GM23338 (cell line): ENCODE results near the gene PARD3. TPM values are rescaled to one million over a fixed set of nuclear protein-coding genes. Genes with fewer than 3 reads are reported as not detected.
A peak's percentile ranks its signal among the peaks of the same experiment; 100 is the strongest.

ENCODE experiments used
- ATAC-seq: fragments of 200-7000 bp; cut with Tn5 transposase; 3 replicates; pipeline ENCODE4 v1.9.1; 2020
- DNase-seq: peaks from one replicate; pipeline ENCODE4 v3.0.0-alpha.2; 2015; ENCODE audit warnings: low spot score
- H2AFZ ChIP-seq: fragments of 200-600 bp; sonication (generic); 2 replicates; pipeline ENCODE4 v1.8.0; 2016; ENCODE audit warnings: antibody characterized with exemption, mild to moderate bottlenecking, moderate library complexity
- H3F3A ChIP-seq: fragments of 200-600 bp; sonication (generic); replicated peaks from 2 replicates; pipeline ENCODE4 v1.8.0; 2017; ENCODE audit warnings: antibody characterized with exemption, mixed run types, low read depth
- H3K27ac ChIP-seq: fragments of 200-600 bp; sonication (generic); 2 replicates; pipeline ENCODE4 v1.6.1; 2016; ENCODE audit warnings: low read depth
- H3K27me3 ChIP-seq: fragments of 200-600 bp; sonication (generic); 2 replicates; pipeline ENCODE4 v1.8.0; 2016; ENCODE audit warnings: mild to moderate bottlenecking, mixed run types, moderate library complexity; ENCODE audit not compliant: insufficient read depth
- H3K36me3 ChIP-seq: fragments of 200-600 bp; sonication (generic); 2 replicates; pipeline ENCODE4 v1.8.0; 2016; ENCODE audit warnings: mild to moderate bottlenecking; ENCODE audit not compliant: insufficient read depth
- H3K4me1 ChIP-seq: fragments of 200-600 bp; sonication (generic); 2 replicates; pipeline ENCODE4 v1.8.0; 2016; ENCODE audit warnings: mild to moderate bottlenecking, moderate library complexity; ENCODE audit not compliant: insufficient read depth
- H3K4me2 ChIP-seq: fragments of 200-600 bp; sonication (generic); 2 replicates; pipeline ENCODE4 v1.7.1; 2017; ENCODE audit warnings: mixed run types
- H3K4me3 ChIP-seq: fragments of 200-600 bp; sonication (generic); 2 replicates; pipeline ENCODE4 v1.6.1; 2016; ENCODE audit warnings: mixed run types
- H3K79me2 ChIP-seq: fragments of 200-600 bp; sonication (generic); replicated peaks from 2 replicates; pipeline ENCODE4 v1.8.0; 2017; ENCODE audit warnings: mild to moderate bottlenecking; ENCODE audit not compliant: insufficient read depth
- H3K9me2 ChIP-seq: fragments of 200-600 bp; sonication (generic); 2 replicates; pipeline ENCODE4 v1.8.0; 2017; ENCODE audit not compliant: insufficient read depth
- H4K20me1 ChIP-seq: fragments of 200-600 bp; sonication (generic); replicated peaks from 2 replicates; pipeline ENCODE4 v1.8.0; 2017; ENCODE audit warnings: mild to moderate bottlenecking; ENCODE audit not compliant: insufficient read depth
- H3K27ac Mint-ChIP-seq: 2 replicates; pipeline ENCODE4 v1.8.0; 2020; ENCODE audit warnings: inconsistent platforms, mild to moderate bottlenecking, moderate library complexity, mixed read lengths
- H3K27me3 Mint-ChIP-seq: 3 replicates; pipeline ENCODE4 v1.8.0; 2022; ENCODE audit warnings: low read depth, mild to moderate bottlenecking, moderate library complexity, mixed read lengths, inconsistent platforms; ENCODE audit not compliant: insufficient read depth, poor library complexity
- H3K36me3 Mint-ChIP-seq: 3 replicates; pipeline ENCODE4 v1.8.0; 2021; ENCODE audit warnings: low read depth, mild to moderate bottlenecking, inconsistent platforms, moderate library complexity, mixed read lengths
- H3K4me1 Mint-ChIP-seq: 3 replicates; pipeline ENCODE4 v1.8.0; 2020; ENCODE audit warnings: mild to moderate bottlenecking, inconsistent platforms, mixed read lengths
- H3K4me3 Mint-ChIP-seq: 3 replicates; pipeline ENCODE4 v1.8.0; 2021; ENCODE audit warnings: moderate library complexity, mild to moderate bottlenecking, inconsistent platforms, mixed read lengths
- H3K9me3 Mint-ChIP-seq: 3 replicates; pipeline ENCODE4 v1.8.0; 2020; ENCODE audit warnings: moderate library complexity, mild to moderate bottlenecking, inconsistent platforms, mixed read lengths
- CREB1 ChIP-seq: fragments of 250-450 bp; sonication (Bioruptor Pico); IDR thresholded peaks from 2 replicates; pipeline ENCODE4 v1.5.0; 2020; ENCODE audit warnings: low read depth, mild to moderate bottlenecking, moderate library complexity
- EZH2 ChIP-seq: fragments of 200-600 bp; sonication (generic); IDR thresholded peaks from one replicate; pipeline ENCODE4 v1.8.0; 2017; ENCODE audit warnings: antibody characterized with exemption, mild to moderate bottlenecking, low read depth; ENCODE audit not compliant: unreplicated experiment
- EZH2phosphoT487 ChIP-seq: fragments of 200-600 bp; sonication (generic); IDR thresholded peaks from one replicate; pipeline ENCODE4 v1.8.1; 2018; ENCODE audit warnings: antibody characterized with exemption; ENCODE audit not compliant: unreplicated experiment
- JUNB ChIP-seq: IDR thresholded peaks from one replicate; pipeline ENCODE4 v1.6.1; 2016; ENCODE audit warnings: antibody characterized with exemption; ENCODE audit not compliant: unreplicated experiment
- NANOG ChIP-seq: IDR thresholded peaks from 2 replicates; pipeline ENCODE4 v1.6.1; 2016; ENCODE audit warnings: antibody characterized with exemption, borderline replicate concordance
- POLR2AphosphoS5 ChIP-seq: IDR thresholded peaks from 2 replicates; pipeline ENCODE4 v1.6.1; 2016; ENCODE audit warnings: antibody characterized with exemption, low read depth
- REST ChIP-seq: IDR thresholded peaks from one replicate; pipeline ENCODE4 v1.6.1; 2018; ENCODE audit warnings: antibody characterized with exemption; ENCODE audit not compliant: unreplicated experiment
- STAT1 ChIP-seq: IDR thresholded peaks from one replicate; pipeline ENCODE4 v1.6.1; 2016; ENCODE audit warnings: antibody characterized with exemption; ENCODE audit not compliant: unreplicated experiment
- ZNF114 ChIP-seq: fragments of 250-450 bp; sonication (Bioruptor Pico); IDR thresholded peaks from 2 replicates; pipeline ENCODE4 v1.5.0; 2020; ENCODE audit warnings: mild to moderate bottlenecking, moderate library complexity
- ZNF331 ChIP-seq: fragments of 250-450 bp; sonication (Bioruptor Pico); IDR thresholded peaks from 2 replicates; pipeline ENCODE4 v1.5.0; 2020; ENCODE audit warnings: low read depth, mild to moderate bottlenecking, moderate library complexity
- polyA plus RNA-seq: library from polyadenylated mRNA; unstranded; fragments of >200 nt; fragmentation: Nextera tagmentation; extraction: Ambion mirVana; gene quantifications from 2 replicates; pipeline ENCODE4 v1.2.1, GENCODE V29; 2016
- total RNA-seq: library from RNA; depleted of rRNA; stranded (reverse); fragments of >200 nt; shearing (Covaris generic); gene quantifications from 2 replicates; pipeline ENCODE4 v1.2.3, GENCODE V29; 2014
- TF ChIP-seq, protein P1 (sequence below), 2 experiments: fragments of 200-600 bp in 1 of 2; sonication (generic) in 1 of 2; conservative IDR thresholded peaks; 2 replicates each; pipeline versions ENCODE4 v1.5.1 to v1.6.1; 2016 to 2017; ENCODE audit warnings: antibody characterized with exemption in 2 of 2, low read depth in 2 of 2, mild to moderate bottlenecking in 2 of 2, moderate library complexity in 1 of 2
- TF ChIP-seq, protein P2 (sequence below): IDR thresholded peaks from 2 replicates; pipeline ENCODE4 v1.6.1; 2016; ENCODE audit warnings: antibody characterized with exemption

The PARD3 gene
- total and polyA plus RNA-seq, 2 experiments from 2014 or later, result 30.2 to 51.4 TPM

- TF ChIP-seq REST, result no peak
- TF ChIP-seq CREB1 (CRISPR knock-in tag), result no peak
- no peak for TF ChIP-seq EZH2phosphoT487
- no peak for TF ChIP-seq NANOG
- no peak for TF ChIP-seq ZNF114 (CRISPR knock-in tag)
- TF ChIP-seq, protein P1, sequence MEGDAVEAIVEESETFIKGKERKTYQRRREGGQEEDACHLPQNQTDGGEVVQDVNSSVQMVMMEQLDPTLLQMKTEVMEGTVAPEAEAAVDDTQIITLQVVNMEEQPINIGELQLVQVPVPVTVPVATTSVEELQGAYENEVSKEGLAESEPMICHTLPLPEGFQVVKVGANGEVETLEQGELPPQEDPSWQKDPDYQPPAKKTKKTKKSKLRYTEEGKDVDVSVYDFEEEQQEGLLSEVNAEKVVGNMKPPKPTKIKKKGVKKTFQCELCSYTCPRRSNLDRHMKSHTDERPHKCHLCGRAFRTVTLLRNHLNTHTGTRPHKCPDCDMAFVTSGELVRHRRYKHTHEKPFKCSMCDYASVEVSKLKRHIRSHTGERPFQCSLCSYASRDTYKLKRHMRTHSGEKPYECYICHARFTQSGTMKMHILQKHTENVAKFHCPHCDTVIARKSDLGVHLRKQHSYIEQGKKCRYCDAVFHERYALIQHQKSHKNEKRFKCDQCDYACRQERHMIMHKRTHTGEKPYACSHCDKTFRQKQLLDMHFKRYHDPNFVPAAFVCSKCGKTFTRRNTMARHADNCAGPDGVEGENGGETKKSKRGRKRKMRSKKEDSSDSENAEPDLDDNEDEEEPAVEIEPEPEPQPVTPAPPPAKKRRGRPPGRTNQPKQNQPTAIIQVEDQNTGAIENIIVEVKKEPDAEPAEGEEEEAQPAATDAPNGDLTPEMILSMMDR (conservative IDR thresholded peaks at IDR 0.05; ENCODE audit: low read depth in 2 of 2), result no peak
These were observed 46.1 kb downstream of the PARD3 start (continued) for GRCh38 chr10:34768972-34769330.

GRCh38 chr10:34768261-34768971, 46.7 kb downstream of the PARD3 start:
- H3K27me3 ChIP-seq, result no peaks in the 10 kb centered on the region
- no peak for TF ChIP-seq EZH2phosphoT487
- TF ChIP-seq STAT1, result no peak
- no peak for TF ChIP-seq ZNF331 (CRISPR knock-in tag)
- TF ChIP-seq, protein P2, sequence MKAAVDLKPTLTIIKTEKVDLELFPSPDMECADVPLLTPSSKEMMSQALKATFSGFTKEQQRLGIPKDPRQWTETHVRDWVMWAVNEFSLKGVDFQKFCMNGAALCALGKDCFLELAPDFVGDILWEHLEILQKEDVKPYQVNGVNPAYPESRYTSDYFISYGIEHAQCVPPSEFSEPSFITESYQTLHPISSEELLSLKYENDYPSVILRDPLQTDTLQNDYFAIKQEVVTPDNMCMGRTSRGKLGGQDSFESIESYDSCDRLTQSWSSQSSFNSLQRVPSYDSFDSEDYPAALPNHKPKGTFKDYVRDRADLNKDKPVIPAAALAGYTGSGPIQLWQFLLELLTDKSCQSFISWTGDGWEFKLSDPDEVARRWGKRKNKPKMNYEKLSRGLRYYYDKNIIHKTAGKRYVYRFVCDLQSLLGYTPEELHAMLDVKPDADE, result no peak
- no peak for TF ChIP-seq EZH2
- TF ChIP-seq CREB1 (CRISPR knock-in tag), result no peak
- TF ChIP-seq, protein P1 (conservative IDR thresholded peaks at IDR 0.05; ENCODE audit: low read depth in 2 of 2), result no peak
- TF ChIP-seq NANOG, result no peak
- no peak for TF ChIP-seq REST
- no peak for TF ChIP-seq ZNF114 (CRISPR knock-in tag)
- no peak for TF ChIP-seq JUNB
- TF ChIP-seq POLR2AphosphoS5, result no peak
- Mint-ChIP-seq H3K9me3 (no peaks in the 10 kb centered on the region), H3K4me3 (no peak overlapping the region), H3K4me1 (peaks cover 63% of the 10 kb centered on the region), H3K27me3 (peaks cover 11% of the 10 kb centered on the region), H3K27ac (no peak overlapping the region), H3K36me3 (no peaks in the 10 kb centered on the region)
- peak overlapping the region; percentile 58; the same call in 1 of the 2 replicates for H3K4me2 ChIP-seq
- H3K9me2 ChIP-seq, result no peaks in the 10 kb centered on the region
- peaks cover 98% of the 10 kb centered on the region for H3K79me2 ChIP-seq
- ATAC-seq (peak; percentile 21; the same call in 2 of the 3 replicates), DNase-seq (no peak)
- H3K4me3 ChIP-seq, result no peak overlapping the region
- H3K36me3 ChIP-seq, result no peaks in the 10 kb centered on the region; the same call in 1 of the 2 replicates
- peaks cover 73% of the 10 kb centered on the region for H3K4me1 ChIP-seq
- no peaks in the 10 kb centered on the region; the same call in 1 of the 2 replicates for H3F3A ChIP-seq
- H4K20me1 ChIP-seq, result peaks cover 53% of the 10 kb centered on the region
- H2AFZ ChIP-seq, result no peak overlapping the region
- no peak overlapping the region for H3K27ac ChIP-seq
